Thyroid gland (tissue), 4 donors: ENCODE measurements around the gene SLC6A6.

Experiments
- POLR2A ChIP-seq, 2 donors: fragments of 450-650 bp; IDR thresholded peaks; one replicate each; pipeline ENCODE4 v1.6.1; 2017; ENCODE audit warnings: antibody characterized with exemption in 2 of 2, mild to moderate bottlenecking in 2 of 2, moderate library complexity in 1 of 2
- TF ChIP-seq, protein P1 (sequence below), 6 experiments: fragments of 200-600 bp in 3 of 6; fragments of 450-650 bp in 3 of 6; sonication (generic) in 3 of 6; IDR thresholded peaks; one replicate each; pipeline ENCODE4 v1.5.1; 2016 to 2019; ENCODE audit warnings: antibody characterized with exemption in 6 of 6, mild to moderate bottlenecking in 2 of 6, inconsistent platforms in 1 of 6, moderate library complexity in 1 of 6

DNA sequence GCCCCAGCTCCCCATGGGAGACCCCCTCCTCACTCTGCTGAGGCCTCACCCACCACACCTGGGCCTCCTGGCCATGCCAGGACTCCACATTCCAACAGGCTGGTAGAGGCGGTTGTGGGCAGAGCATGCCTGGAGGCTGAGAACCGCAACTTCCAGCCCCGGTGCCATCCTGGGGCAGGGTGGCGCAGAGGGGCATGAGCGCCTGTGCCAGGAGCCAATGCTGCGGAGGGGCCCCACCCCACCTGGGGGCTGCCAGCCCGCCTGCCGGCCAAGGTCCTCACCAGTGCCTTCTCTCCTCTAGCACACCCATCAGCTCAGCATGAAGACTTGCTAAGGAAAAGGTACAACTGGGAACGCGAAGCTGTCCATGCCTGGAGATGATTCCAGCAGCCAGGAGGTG, 34.3 kb upstream of the SLC6A6 start:
- TF ChIP-seq, protein P1, sequence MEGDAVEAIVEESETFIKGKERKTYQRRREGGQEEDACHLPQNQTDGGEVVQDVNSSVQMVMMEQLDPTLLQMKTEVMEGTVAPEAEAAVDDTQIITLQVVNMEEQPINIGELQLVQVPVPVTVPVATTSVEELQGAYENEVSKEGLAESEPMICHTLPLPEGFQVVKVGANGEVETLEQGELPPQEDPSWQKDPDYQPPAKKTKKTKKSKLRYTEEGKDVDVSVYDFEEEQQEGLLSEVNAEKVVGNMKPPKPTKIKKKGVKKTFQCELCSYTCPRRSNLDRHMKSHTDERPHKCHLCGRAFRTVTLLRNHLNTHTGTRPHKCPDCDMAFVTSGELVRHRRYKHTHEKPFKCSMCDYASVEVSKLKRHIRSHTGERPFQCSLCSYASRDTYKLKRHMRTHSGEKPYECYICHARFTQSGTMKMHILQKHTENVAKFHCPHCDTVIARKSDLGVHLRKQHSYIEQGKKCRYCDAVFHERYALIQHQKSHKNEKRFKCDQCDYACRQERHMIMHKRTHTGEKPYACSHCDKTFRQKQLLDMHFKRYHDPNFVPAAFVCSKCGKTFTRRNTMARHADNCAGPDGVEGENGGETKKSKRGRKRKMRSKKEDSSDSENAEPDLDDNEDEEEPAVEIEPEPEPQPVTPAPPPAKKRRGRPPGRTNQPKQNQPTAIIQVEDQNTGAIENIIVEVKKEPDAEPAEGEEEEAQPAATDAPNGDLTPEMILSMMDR (IDR thresholded peaks at IDR 0.05), result no peak
- no peak for TF ChIP-seq POLR2A (IDR thresholded peaks at IDR 0.05)
